ENCODE results near the gene UBC. TPM values are rescaled to one million over a fixed set of nuclear protein-coding genes. Genes with fewer than 3 reads are reported as not detected.
"Not testable (repeated sequence)": the region's sequence is repeated elsewhere in the genome, so short reads cannot be mapped to it uniquely, and the experiment has no call there.

Gene UBC
- total and polyA plus RNA-seq, 11 donors: 811 to 2,185 (median 1,239) TPM

GRCh38 chr12:124938108-124938507 is 23.7 kb upstream of the UBC start:
- Histone ChIP-seq H3K9me3 (no peaks in the 10 kb centered on the region), H3K4me3 (peak overlapping the region in 9 of 12 donors; percentile 7 to 69 (median 58)), H3K27ac (peak overlapping the region; percentile 62 to 96 (median 88)), H3K36me3 (peaks cover 0 to 3% (median 0%) of the 10 kb centered on the region in 9 donors), H3K4me1 (peaks cover 0 to 39% (median 25%) of the 10 kb centered on the region in 12 donors), H3K27me3 (no peaks in the 10 kb centered on the region)
- 42 to 63% (median 59%) methylated on average over 5 of the region's 5 CpGs for WGBS, 4 donors
- ATAC-seq (no peak), DNase-seq (no peak)
- intact Hi-C loops (cut with DNase I): loop anchor here in 2 of 10 donors (2.0 kb wide), 2 partner anchors 23 to 31 kb away; partner anchors contain the start of gene UBC (in 1 of the 2)
- TF ChIP-seq POLR2A (IDR thresholded peaks at IDR 0.05): no peak
- TF ChIP-seq, protein P1, sequence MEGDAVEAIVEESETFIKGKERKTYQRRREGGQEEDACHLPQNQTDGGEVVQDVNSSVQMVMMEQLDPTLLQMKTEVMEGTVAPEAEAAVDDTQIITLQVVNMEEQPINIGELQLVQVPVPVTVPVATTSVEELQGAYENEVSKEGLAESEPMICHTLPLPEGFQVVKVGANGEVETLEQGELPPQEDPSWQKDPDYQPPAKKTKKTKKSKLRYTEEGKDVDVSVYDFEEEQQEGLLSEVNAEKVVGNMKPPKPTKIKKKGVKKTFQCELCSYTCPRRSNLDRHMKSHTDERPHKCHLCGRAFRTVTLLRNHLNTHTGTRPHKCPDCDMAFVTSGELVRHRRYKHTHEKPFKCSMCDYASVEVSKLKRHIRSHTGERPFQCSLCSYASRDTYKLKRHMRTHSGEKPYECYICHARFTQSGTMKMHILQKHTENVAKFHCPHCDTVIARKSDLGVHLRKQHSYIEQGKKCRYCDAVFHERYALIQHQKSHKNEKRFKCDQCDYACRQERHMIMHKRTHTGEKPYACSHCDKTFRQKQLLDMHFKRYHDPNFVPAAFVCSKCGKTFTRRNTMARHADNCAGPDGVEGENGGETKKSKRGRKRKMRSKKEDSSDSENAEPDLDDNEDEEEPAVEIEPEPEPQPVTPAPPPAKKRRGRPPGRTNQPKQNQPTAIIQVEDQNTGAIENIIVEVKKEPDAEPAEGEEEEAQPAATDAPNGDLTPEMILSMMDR (IDR thresholded peaks at IDR 0.05): no peak

- WGBS, 4 donors: 94 to 97% (median 95%) methylated on average over 9 of the region's 9 CpGs
- H3K9me3 ChIP-seq; H3K4me3 ChIP-seq; DNase-seq; H3K27me3 ChIP-seq; intact Hi-C loops (cut with DNase I); H3K36me3 ChIP-seq; H3K27ac ChIP-seq; ATAC-seq: not testable (repeated sequence)
- peaks cover 0 to 22% (median 9%) of the 10 kb centered on the region in 12 donors for H3K4me1 ChIP-seq
Measured at GRCh38 chr12:124931528-124931927, 17.1 kb upstream of the UBC start.

DNA sequence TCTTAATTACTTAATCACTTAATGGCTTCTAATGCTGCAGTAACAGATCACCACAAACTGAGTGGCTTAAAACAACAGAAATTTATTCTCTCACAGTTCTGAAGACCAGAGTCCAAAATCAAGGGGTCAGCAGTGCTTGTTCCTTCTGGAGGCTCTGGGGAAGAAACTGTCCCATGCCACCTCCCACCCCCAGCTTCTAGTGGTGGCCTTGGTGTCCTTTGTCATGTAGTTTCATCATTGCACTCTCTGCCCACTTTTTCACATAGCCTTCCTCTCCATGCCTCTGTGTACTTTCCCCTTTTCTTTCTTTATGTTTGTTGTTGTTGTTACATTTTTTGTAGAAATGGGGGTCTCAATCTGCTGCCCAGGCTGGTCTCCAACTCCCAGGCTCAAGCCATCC is 16.1 kb upstream of the UBC start:
- Histone ChIP-seq H3K27me3 (no peaks in the 10 kb centered on the region), H3K4me1 (peaks cover 0 to 23% (median 9%) of the 10 kb centered on the region in 12 donors), H3K9me3 (no peaks in the 10 kb centered on the region), H3K36me3 (no peaks in the 10 kb centered on the region), H3K4me3 (no peak overlapping the region), H3K27ac (no peak overlapping the region)
- ATAC-seq (no peak), DNase-seq (no peak)
- TF ChIP-seq, protein P1 (IDR thresholded peaks at IDR 0.05): no peak
- no peak for TF ChIP-seq POLR2A (IDR thresholded peaks at IDR 0.05)
- intact Hi-C loops (cut with DNase I): no loop called here

DNA sequence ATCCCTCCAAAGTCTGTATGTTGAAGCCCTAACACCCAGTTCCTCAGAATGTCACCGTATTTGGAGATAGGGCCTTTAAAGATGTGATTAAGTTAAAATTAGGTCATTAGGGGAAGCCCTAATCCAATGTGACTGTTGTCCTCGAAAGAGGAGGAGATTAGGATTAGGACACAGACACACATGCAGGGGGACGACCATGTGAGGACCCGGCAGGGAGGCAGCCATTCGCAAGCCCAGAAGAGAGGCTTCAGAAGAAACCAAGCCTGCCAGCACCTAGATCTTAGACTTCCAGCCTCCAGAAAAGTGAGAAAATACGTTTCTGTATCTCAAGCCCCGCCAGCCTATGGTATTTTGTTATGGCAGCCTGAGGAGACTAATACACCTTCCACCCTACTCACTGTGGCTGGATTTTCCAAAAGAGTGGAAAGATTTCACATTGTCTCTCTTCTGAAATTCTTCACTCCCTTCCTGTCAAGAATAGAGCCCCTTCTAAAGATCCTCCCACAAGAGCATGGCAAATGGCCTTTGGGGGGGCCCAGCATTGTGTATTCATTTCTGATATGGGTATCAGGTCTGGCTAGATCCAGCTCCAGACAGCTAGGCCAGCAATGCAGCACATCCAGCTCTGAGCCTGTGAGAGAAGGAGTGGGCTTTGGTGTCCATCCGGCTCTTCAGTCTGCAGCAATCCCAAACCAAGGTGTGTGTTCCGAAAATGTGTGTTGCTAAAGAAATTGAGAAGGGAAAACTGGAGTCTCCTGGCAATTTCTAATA is 15.4 kb upstream of the UBC start:
- Histone ChIP-seq H3K4me1 (peaks cover 0 to 23% (median 9%) of the 10 kb centered on the region in 12 donors), H3K4me3 (no peak overlapping the region), H3K9me3 (no peaks in the 10 kb centered on the region), H3K27me3 (no peaks in the 10 kb centered on the region), H3K27ac (peak overlapping the region in 2 of 12 donors; percentile 88 to 94), H3K36me3 (no peaks in the 10 kb centered on the region)
- intact Hi-C loops (cut with DNase I): loop anchor here in 1 of 10 donors (2.0 kb wide), 1 partner anchor 15 kb away; the partner anchor contains the start of gene UBC
- TF ChIP-seq POLR2A (IDR thresholded peaks at IDR 0.05): no peak
- TF ChIP-seq, protein P1 (IDR thresholded peaks at IDR 0.05): no peak
- ATAC-seq (no peak), DNase-seq (no peak)
- WGBS, 4 donors: 89 to 94% (median 91%) methylated on average over 9 of the region's 9 CpGs
